ENCODE results near the gene CRIP1.

Gene CRIP1

DNA sequence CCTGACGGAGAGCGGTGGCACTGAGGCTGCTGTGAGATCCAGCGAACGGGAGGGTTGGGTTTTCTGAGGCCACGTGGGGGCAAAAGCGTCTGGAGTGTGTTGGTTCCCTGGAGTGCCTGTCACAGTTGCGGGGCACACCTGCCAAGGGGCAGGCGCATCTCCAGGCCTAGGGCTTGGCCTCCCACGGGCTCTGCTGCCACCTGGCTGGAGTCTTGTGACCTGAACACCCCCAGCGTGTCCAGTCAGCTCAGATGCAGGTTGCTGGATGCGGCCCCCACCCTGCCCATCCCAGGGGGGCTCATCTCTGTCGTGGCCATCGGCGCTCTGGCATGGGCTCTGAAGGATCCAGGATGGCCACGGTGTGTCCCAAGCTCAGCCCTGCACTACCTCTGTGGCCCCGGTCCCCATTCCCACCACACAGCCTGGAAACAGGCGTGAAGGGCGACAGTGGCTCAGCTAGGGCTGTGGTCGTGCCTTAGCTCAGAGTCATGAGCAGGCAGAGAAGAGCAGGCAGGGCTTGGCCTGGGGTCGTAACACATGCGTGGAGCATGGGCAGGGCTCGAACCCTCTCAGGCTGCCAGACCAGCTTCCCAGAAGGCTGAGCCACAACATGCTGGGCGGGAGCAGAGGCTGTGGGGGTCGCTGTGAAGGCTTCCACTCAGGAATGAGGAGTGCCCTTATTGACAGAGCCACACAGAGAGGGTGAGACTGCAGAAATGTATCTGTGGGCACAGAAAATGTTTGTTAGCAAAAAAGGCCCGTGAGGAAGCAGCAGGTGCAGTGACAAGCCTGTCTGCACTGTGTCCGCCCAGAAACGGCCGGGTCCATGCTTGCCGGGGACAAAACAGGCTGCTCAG lies 35.6 kb upstream of the CRIP1 start:
- no peak for DNase-seq (ENCODE audit: low read depth in 2 of 2)

GRCh38 chr14:105452963-105453362 lies 33.7 kb upstream of the CRIP1 start:
- no peak for DNase-seq (ENCODE audit: low read depth in 2 of 2)

- no peak for DNase-seq (ENCODE audit: low read depth in 2 of 2)
Observed at GRCh38 chr14:105453847-105454246, 32.8 kb upstream of the CRIP1 start.

DNA sequence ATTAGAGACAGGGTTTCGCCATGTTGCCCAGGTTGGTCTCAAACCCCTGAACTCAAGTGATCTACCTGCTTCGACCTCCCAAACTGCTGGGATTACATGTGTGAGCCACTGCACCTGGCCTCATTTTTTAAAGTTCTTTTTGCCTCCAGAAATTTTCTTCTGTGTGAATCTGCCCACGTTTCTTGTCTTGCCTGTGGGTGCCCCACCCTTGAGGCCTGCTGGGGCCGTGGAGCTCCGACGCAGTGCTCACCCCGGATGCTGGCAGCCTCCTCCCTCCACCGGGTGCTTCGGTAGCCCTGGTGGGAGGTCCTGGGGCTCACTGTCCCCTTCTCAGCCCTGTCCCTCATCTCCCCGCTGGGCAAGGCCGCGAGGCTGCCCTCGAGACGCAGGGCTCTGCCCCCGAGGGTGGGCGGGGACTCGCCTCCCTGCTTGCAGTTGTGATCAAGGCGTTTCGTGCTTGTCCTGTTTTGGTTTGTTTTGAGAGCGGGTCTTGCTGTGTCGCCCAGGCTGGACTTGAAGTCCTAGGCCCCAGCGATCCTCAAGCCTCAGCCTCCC lies 31.5 kb upstream of the CRIP1 start:
- DNase-seq (ENCODE audit: low read depth in 2 of 2) = no peak

- DNase-seq (ENCODE audit: low read depth in 2 of 2) = no peak
Observed at GRCh38 chr14:105455766-105456660, 30.7 kb upstream of the CRIP1 start.

- DNase-seq (ENCODE audit: low read depth in 2 of 2) = no peak
Observed at GRCh38 chr14:105456736-105457617, 29.7 kb upstream of the CRIP1 start.

DNA sequence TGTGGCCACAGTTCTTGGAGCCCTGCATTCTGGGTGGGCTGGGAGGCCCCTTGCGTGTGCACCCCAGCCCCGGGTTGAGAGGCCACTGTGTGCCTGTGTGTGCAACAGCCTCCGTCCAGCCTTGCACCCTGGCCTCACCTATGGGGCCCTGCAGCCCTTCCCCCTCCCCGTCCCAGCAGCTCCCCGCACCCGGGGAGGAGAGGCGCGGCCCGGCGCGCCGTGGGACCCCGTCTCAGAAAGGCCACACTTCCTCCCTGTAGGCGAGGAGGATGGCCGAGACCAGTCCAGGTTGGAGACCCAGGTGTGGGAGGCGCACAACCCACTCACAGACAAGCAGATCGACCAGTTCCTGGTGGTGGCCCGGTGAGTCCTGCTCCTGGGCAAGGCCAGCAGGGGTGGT lies 28.7 kb upstream of the CRIP1 start:
- DNase-seq (ENCODE audit: low read depth in 2 of 2) = no peak

GRCh38 chr14:105458571-105458970 lies 28.1 kb upstream of the CRIP1 start:
- DNase-seq (ENCODE audit: low read depth in 2 of 2) = no peak

DNA sequence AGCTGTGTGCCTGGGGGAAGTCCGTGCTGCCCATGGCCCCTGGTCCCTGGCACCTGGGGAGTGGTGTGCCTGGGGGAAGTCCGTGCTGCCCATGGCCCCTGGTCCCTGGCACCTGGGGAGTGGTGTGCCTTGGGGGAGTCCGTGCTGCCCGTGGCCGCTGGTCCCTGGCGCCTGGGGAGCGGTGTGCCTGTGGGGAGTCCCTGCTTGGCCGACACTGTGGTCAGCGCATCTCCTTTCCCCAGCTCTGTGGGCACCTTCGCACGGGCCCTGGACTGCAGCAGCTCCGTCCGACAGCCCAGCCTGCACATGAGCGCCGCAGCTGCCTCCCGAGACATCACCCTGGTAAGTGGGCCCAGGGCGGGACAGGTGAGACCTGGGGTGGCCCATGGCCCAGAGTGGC lies 26.6 kb upstream of the CRIP1 start:
- DNase-seq (ENCODE audit: low read depth in 2 of 2) = no peak

DNA sequence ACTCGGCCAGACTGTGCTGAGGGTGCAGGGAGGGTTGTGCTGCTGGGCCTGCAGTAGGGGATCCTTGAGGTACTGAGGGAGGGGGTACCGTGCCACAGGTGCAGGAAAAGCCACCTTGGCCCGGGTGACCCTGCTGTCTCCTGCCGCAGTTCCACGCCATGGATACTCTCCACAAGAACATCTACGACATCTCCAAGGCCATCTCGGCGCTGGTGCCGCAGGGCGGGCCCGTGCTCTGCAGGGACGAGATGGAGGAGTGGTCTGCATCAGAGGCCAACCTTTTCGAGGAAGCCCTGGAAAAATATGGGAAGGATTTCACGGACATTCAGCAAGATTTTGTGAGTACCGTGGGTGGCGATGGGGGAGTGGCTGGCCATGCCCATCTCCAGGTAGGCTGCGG lies 26.1 kb upstream of the CRIP1 start:
- no peak for DNase-seq (ENCODE audit: low read depth in 2 of 2)

- DNase-seq (ENCODE audit: low read depth in 2 of 2) = no peak
Observed at GRCh38 chr14:105461903-105462302, 24.8 kb upstream of the CRIP1 start.

DNA sequence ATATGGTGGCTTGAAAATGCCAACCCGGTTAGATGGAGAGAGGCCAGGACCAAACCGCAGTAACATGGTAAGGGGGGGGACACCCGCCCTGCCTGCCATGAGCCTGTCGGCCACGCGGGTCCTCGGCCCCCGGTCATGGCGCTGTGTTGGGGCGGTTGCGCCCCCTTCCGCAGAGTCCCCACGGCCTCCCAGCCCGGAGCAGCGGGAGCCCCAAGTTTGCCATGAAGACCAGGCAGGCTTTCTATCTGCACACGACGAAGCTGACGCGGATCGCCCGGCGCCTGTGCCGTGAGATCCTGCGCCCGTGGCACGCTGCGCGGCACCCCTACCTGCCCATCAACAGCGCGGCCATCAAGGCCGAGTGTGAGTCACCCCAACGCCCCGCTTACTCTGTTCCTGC lies 22.2 kb upstream of the CRIP1 start:
- DNase-seq (ENCODE audit: low read depth in 2 of 2) = no peak

DNA sequence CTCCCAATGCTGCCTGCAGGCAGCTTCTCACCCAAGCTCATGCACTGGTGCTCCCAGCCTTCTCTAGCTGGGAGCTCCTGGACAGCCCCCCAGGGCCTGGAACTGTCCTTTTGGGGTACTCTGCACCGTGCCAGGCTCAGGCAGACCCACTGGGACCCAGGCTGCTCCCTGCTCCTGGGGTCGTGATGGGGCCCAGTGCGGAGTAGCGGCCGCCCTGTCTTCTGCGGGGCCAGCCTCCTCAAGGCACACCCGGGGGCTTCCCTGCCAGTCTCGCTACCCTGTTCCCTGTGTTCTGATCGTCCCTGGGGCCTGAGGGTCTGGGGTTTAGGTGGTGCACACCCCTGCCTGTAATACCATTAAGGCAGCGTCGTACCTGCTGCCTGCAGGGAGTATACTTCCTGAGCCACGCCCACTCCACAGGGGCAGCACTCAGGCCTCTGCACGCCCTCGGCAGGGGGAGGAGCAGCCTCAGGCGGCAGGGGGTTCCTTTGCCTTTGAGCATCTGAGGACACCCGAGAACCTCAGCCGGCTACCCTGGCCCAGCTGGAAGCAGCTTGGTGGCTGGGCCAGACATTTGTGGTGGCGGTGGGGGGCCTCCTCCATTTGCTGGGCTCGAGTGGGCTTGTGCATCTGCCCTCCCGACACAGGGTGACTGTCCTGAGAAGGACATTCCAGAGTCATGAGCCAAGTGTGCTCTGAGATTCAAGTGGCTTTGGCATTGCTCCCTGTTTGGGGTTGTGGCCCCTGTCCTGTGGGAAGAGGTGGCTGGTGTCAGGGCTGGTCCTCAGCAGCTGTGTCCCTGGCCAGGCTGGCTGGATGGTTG lies 21.3 kb upstream of the CRIP1 start:
- no peak for DNase-seq (ENCODE audit: low read depth in 2 of 2)

- no peak for DNase-seq (ENCODE audit: low read depth in 2 of 2)
Observed at GRCh38 chr14:105466531-105467248, 20.0 kb upstream of the CRIP1 start.

- no peak for DNase-seq (ENCODE audit: low read depth in 2 of 2)
Observed at GRCh38 chr14:105467249-105467941, 19.3 kb upstream of the CRIP1 start.

- DNase-seq (ENCODE audit: low read depth in 2 of 2) = no peak
Observed at GRCh38 chr14:105467942-105468471, 18.7 kb upstream of the CRIP1 start.

DNA sequence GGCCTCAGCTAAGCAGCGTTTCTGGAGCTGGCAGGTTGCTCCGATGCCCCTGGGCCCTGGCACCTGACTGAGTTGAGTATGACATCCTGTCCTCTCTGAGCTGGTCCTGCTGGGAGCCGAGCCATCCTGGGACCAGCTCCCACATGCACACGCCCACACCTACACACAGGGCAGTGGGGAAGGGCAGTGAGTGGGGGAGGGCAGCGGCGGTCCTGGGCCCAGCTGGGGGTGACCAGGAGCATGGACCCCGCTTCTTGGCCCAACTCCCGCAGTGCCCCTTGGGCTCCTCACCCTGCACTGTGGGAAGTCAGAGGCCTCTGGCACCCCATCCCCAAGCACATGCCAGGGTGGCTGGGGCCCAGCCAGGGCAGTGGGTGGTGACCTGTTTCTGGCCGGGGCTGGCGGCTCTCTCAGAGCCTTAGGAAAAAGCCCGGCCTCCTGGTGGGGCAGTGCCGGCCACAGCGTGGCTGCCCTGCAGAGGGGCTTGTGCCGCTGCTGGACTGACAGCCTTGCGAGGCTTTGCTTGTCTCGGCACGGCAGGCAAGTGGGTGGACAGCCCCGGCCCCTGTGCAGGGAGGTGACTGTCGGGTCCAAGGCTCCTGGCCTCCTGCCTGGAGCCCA lies 18.0 kb upstream of the CRIP1 start:
- DNase-seq (ENCODE audit: low read depth in 2 of 2) = no peak

GRCh38 chr14:105469456-105470349 lies 17.0 kb upstream of the CRIP1 start:
- DNase-seq (ENCODE audit: low read depth in 2 of 2) = no peak
